ENCODE results near the gene PPP1R9B.

Gene PPP1R9B

DNA sequence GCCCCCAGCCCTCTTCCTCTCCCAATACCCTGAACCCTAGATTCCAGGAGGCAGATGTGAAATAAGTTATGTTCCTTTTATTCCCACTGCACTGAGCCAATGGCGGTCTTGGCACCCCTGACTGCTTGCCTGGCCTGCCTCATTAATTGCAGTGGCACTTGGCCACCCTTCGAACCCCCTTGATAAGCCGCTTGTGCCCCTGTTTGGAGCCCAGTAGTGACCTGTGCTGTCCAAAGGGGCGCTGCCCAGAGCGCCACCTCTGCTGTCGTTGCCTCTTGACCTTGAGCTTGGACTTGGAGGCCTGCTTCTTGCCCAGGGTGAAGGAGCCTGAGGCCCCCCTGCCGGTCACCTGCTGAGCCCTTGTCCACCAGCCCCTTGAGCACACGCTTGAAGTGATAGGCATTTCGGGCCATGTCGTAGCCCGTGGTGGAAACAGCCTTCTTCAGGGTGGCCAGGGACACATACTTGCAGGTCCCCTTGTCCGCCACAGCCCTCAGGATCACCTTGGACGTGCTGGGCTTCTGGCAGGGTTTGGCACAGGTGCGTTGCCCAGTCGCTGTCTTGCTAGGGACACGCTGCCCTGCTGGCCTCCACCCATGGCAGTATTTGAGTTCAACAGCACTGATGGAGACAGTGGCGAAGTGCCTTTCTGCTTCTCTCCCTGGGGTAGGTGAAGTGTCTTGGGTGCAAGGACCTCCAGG lies 21.0 kb upstream of the PPP1R9B start:
- no peaks in the 10 kb centered on the region for H4K20me1 ChIP-seq (ENCODE audit: control insufficient read depth, insufficient read depth, low read depth, low read length)
- H3K79me2 ChIP-seq (ENCODE audit: control insufficient read depth, low read length), result no peaks in the 10 kb centered on the region
- peaks cover 6% of the 10 kb centered on the region; the same call in 1 of the 2 replicates for H3K4me1 ChIP-seq (ENCODE audit: control insufficient read depth, low read length)
- TF ChIP-seq, protein P1, sequence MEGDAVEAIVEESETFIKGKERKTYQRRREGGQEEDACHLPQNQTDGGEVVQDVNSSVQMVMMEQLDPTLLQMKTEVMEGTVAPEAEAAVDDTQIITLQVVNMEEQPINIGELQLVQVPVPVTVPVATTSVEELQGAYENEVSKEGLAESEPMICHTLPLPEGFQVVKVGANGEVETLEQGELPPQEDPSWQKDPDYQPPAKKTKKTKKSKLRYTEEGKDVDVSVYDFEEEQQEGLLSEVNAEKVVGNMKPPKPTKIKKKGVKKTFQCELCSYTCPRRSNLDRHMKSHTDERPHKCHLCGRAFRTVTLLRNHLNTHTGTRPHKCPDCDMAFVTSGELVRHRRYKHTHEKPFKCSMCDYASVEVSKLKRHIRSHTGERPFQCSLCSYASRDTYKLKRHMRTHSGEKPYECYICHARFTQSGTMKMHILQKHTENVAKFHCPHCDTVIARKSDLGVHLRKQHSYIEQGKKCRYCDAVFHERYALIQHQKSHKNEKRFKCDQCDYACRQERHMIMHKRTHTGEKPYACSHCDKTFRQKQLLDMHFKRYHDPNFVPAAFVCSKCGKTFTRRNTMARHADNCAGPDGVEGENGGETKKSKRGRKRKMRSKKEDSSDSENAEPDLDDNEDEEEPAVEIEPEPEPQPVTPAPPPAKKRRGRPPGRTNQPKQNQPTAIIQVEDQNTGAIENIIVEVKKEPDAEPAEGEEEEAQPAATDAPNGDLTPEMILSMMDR (IDR thresholded peaks at IDR 0.05; ENCODE audit: low read depth, low read length, poor library complexity, severe bottlenecking), result no peak
- no peak for TF ChIP-seq EZH2phosphoT487 (IDR thresholded peaks at IDR 0.05; ENCODE audit: borderline replicate concordance, low read length)
- no peaks in the 10 kb centered on the region for H3K9me3 ChIP-seq (ENCODE audit: control insufficient read depth, insufficient read depth, low read length)
- no peak overlapping the region for H3K4me2 ChIP-seq (ENCODE audit: low read length)
- peaks cover 32% of the 10 kb centered on the region for H3K27me3 ChIP-seq (ENCODE audit: control insufficient read depth, low read length)
- H3K27ac ChIP-seq (ENCODE audit: low read depth, low read length), result no peak overlapping the region
- no peaks in the 10 kb centered on the region for H3F3A ChIP-seq (ENCODE audit: control insufficient read depth, insufficient read depth)
- H3K9me2 ChIP-seq (replicated peaks; ENCODE audit: control insufficient read depth, low read length), result no peaks in the 10 kb centered on the region
- no peak overlapping the region for H3K4me3 ChIP-seq (ENCODE audit: low read length)
- no peaks in the 10 kb centered on the region for H3K36me3 ChIP-seq (ENCODE audit: control insufficient read depth, low read length)

DNA sequence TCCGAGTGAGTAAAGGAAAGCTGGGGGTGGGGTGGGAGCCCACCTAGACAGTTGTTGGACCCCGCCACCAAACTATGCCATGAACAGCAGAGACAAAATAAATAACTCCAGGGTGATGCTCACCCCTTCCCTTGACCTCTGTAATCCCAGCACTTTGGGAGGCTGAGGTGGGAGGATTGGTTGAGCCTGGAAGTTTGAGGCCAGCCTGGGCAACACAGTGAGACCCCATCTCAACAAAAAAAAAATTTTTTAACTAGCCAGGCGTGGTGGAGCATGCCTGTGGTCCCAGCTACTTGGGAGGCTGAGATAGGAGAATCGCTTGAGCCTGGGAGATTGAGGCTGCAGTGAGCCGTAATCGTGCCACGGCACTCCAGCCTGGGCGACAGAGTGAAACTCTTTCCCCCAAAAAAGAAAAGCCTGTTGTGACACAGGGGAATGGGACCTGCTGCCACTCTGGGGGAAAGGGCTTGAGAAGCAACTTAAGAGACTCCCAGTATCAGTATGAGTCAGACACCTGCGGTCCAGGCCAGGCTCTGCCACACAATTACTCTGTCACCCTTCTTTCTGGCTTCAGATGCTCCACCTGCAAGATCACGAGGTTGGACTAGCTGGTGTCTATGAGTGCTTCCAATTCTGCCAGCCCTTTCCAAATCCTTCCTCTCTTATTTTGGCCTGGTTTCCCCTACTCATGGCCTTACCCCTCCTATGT lies 20.3 kb upstream of the PPP1R9B start:
- Histone ChIP-seq H3K27me3 (ENCODE audit: control insufficient read depth, low read length) (peaks cover 32% of the 10 kb centered on the region), H3K4me3 (ENCODE audit: low read length) (no peak overlapping the region), H3K4me1 (ENCODE audit: control insufficient read depth, low read length) (peaks cover 6% of the 10 kb centered on the region; the same call in 1 of the 2 replicates), H4K20me1 (ENCODE audit: control insufficient read depth, insufficient read depth, low read depth, low read length) (no peaks in the 10 kb centered on the region), H3K9me3 (ENCODE audit: control insufficient read depth, insufficient read depth, low read length) (no peaks in the 10 kb centered on the region), H3F3A (ENCODE audit: control insufficient read depth, insufficient read depth) (no peaks in the 10 kb centered on the region), H3K9me2 (replicated peaks; ENCODE audit: control insufficient read depth, low read length) (no peaks in the 10 kb centered on the region), H3K36me3 (ENCODE audit: control insufficient read depth, low read length) (no peaks in the 10 kb centered on the region), H3K27ac (ENCODE audit: low read depth, low read length) (no peak overlapping the region), H3K4me2 (ENCODE audit: low read length) (no peak overlapping the region), H3K79me2 (ENCODE audit: control insufficient read depth, low read length) (no peaks in the 10 kb centered on the region)
- TF ChIP-seq, protein P1 (IDR thresholded peaks at IDR 0.05; ENCODE audit: low read depth, low read length, poor library complexity, severe bottlenecking), result no peak
- no peak for TF ChIP-seq EZH2phosphoT487 (IDR thresholded peaks at IDR 0.05; ENCODE audit: borderline replicate concordance, low read length)

DNA sequence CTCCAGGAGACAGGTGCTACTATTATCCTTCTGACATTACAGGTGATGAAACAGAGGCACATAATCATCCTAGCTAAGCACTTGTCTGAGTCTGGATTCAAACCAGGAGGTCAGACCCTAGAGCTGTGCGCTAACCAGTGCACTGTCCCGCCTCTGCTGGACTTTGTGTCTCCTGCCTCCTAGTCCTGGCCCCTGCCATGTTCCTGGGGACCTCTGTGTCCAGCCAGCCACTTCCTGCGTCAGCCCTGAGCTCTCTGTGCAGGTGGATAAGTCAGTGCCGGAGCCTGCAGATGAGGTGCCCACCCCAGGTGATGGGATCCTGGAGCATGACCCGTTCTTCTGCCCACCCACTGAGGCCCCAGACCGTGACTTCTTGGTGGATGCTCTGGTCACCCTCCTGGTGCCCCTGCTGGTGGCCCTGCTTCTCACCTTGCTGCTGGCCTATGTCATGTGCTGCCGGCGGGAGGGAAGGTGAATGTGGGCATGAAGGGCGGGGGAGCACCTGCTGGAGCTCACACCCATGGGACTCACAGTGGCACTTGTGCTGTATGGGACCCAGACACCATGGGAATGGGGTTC lies 19.5 kb upstream of the PPP1R9B start:
- Histone ChIP-seq H3K79me2 (ENCODE audit: control insufficient read depth, low read length) (no peaks in the 10 kb centered on the region), H3K4me2 (ENCODE audit: low read length) (no peak overlapping the region), H3K27me3 (ENCODE audit: control insufficient read depth, low read length) (peaks cover 32% of the 10 kb centered on the region), H3K9me3 (ENCODE audit: control insufficient read depth, insufficient read depth, low read length) (no peaks in the 10 kb centered on the region), H3K9me2 (replicated peaks; ENCODE audit: control insufficient read depth, low read length) (no peaks in the 10 kb centered on the region), H3K36me3 (ENCODE audit: control insufficient read depth, low read length) (no peaks in the 10 kb centered on the region), H3K4me1 (ENCODE audit: control insufficient read depth, low read length) (peaks cover 6% of the 10 kb centered on the region; the same call in 1 of the 2 replicates), H3K27ac (ENCODE audit: low read depth, low read length) (no peak overlapping the region), H3K4me3 (ENCODE audit: low read length) (no peak overlapping the region), H4K20me1 (ENCODE audit: control insufficient read depth, insufficient read depth, low read depth, low read length) (no peaks in the 10 kb centered on the region), H3F3A (ENCODE audit: control insufficient read depth, insufficient read depth) (no peaks in the 10 kb centered on the region)
- TF ChIP-seq, protein P1 (IDR thresholded peaks at IDR 0.05; ENCODE audit: low read depth, low read length, poor library complexity, severe bottlenecking), result no peak
- no peak for TF ChIP-seq EZH2phosphoT487 (IDR thresholded peaks at IDR 0.05; ENCODE audit: borderline replicate concordance, low read length)
